Hematopoietic multipotent progenitor cell treated with erythropoietin and hydrocortisone succinate and interleukin-3 and kit ligand, for 4 days (in vitro differentiated cells): ENCODE measurements around the gene COL10A1.

ENCODE experiments used
- DNase-seq: peaks from one replicate; pipeline ENCODE4 v3.0.0-alpha.2; 2015

Gene COL10A1

GRCh38 chr6:116126032-116126431, at the start of gene COL10A1:
Gene COL10A1, minus strand, starts transcription at chr6:116126132. Its CDS starts 640 bp downstream, at chr6:116125492.
- no peak for DNase-seq

GRCh38 chr6:116175344-116175743, 49.4 kb upstream of the COL10A1 start:
- DNase-seq = no peak

GRCh38 chr6:116173928-116174327, 48.0 kb upstream of the COL10A1 start:
- no peak for DNase-seq

GRCh38 chr6:116170358-116171057, 44.6 kb upstream of the COL10A1 start:
- no peak for DNase-seq

- no peak for DNase-seq
These were observed 43.9 kb upstream of the COL10A1 start for GRCh38 chr6:116169880-116170279.

GRCh38 chr6:116168148-116168547, 42.2 kb upstream of the COL10A1 start:
- no peak for DNase-seq

- no peak for DNase-seq
These were observed 40.4 kb upstream of the COL10A1 start for GRCh38 chr6:116166369-116166768.

GRCh38 chr6:116165596-116165995, 39.7 kb upstream of the COL10A1 start:
- no peak for DNase-seq

- no peak for DNase-seq
These were observed 34.0 kb upstream of the COL10A1 start for GRCh38 chr6:116159782-116160524.

GRCh38 chr6:116158641-116159040, 32.7 kb upstream of the COL10A1 start:
- no peak for DNase-seq

- no peak for DNase-seq
These were observed 31.5 kb upstream of the COL10A1 start for GRCh38 chr6:116157391-116157790.

- DNase-seq = peak; percentile 62
These were observed 30.7 kb upstream of the COL10A1 start for GRCh38 chr6:116156405-116157326.

GRCh38 chr6:116154887-116155286, 29.0 kb upstream of the COL10A1 start:
- DNase-seq = no peak

GRCh38 chr6:116152620-116153019, 26.7 kb upstream of the COL10A1 start:
- peak; percentile 16 for DNase-seq

- peak; percentile 26 for DNase-seq
These were observed 20.1 kb upstream of the COL10A1 start for GRCh38 chr6:116145803-116146675.

GRCh38 chr6:116144605-116145004, 18.7 kb upstream of the COL10A1 start:
- DNase-seq = peak; percentile 15

GRCh38 chr6:116139917-116140316, 14.0 kb upstream of the COL10A1 start:
- DNase-seq = no peak

- DNase-seq = no peak
These were observed 11.0 kb upstream of the COL10A1 start for GRCh38 chr6:116136933-116137340.

GRCh38 chr6:116136373-116136772, 10.4 kb upstream of the COL10A1 start:
- no peak for DNase-seq

GRCh38 chr6:116133453-116133852, 7.5 kb upstream of the COL10A1 start:
- no peak for DNase-seq

- DNase-seq = no peak
These were observed 2.0 kb upstream of the COL10A1 start for GRCh38 chr6:116127771-116128493.

- DNase-seq = no peak
These were observed 5.5 kb downstream of the COL10A1 start for GRCh38 chr6:116120430-116120829.
